H9 (cell line): ENCODE data around the gene AADACL3. TPM values are rescaled to one million over a fixed set of nuclear protein-coding genes. Genes with fewer than 3 reads are reported as not detected.

ENCODE experiments used
- DNase-seq: peaks from one replicate; pipeline ENCODE4 v3.0.0-alpha.2; 2017
- H2AFZ ChIP-seq: one replicate; pipeline ENCODE4 v1.6.1; 2013; ENCODE audit warnings: mild to moderate bottlenecking, low read length, control low read depth, moderate library complexity
- H2AK5ac ChIP-seq: 2 replicates; pipeline ENCODE4 v1.6.1; 2013; ENCODE audit warnings: low read length, control low read depth, mixed read lengths; ENCODE audit not compliant: insufficient read length
- H2BK120ac ChIP-seq: one replicate; pipeline ENCODE4 v1.6.1; 2013; ENCODE audit warnings: low read depth, mild to moderate bottlenecking, low read length, control low read depth, inconsistent platforms; ENCODE audit not compliant: poor library complexity, severe bottlenecking
- H2BK12ac ChIP-seq: 2 replicates; pipeline ENCODE4 v1.6.1; 2013; ENCODE audit warnings: low read length, control low read depth, mixed read lengths, low read depth; ENCODE audit not compliant: insufficient read length
- H2BK15ac ChIP-seq: 2 replicates; pipeline ENCODE4 v1.6.1; 2013; ENCODE audit warnings: low read depth, low read length, control low read depth
- H2BK20ac ChIP-seq: one replicate; pipeline ENCODE4 v1.6.1; 2013; ENCODE audit warnings: low read depth, mild to moderate bottlenecking, low read length, control low read depth, inconsistent platforms; ENCODE audit not compliant: poor library complexity, severe bottlenecking
- H2BK5ac ChIP-seq: 2 replicates; pipeline ENCODE4 v1.6.1; 2013; ENCODE audit warnings: low read length, control low read depth, mixed read lengths; ENCODE audit not compliant: insufficient read length
- H3K14ac ChIP-seq: 2 replicates; pipeline ENCODE4 v1.6.1; 2013; ENCODE audit warnings: low read length, control low read depth; ENCODE audit not compliant: insufficient read depth
- H3K18ac ChIP-seq: 2 replicates; pipeline ENCODE4 v1.6.1; 2013; ENCODE audit warnings: low read depth, mild to moderate bottlenecking, mixed read lengths, low read length, control low read depth; ENCODE audit not compliant: insufficient read length
- H3K23ac ChIP-seq: 2 replicates; pipeline ENCODE4 v1.6.1; 2013; ENCODE audit warnings: low read length, control low read depth, mixed read lengths, low read depth; ENCODE audit not compliant: insufficient read length
- H3K23me2 ChIP-seq: 2 replicates; pipeline ENCODE4 v1.6.1; 2013; ENCODE audit warnings: low read depth, mild to moderate bottlenecking, mixed read lengths, low read length, control low read depth; ENCODE audit not compliant: insufficient read length, poor library complexity, severe bottlenecking
- H3K27ac ChIP-seq: 2 replicates; pipeline ENCODE4 v1.5.1; 2013; ENCODE audit warnings: low read length, control low read depth, mixed read lengths, low read depth; ENCODE audit not compliant: insufficient read length
- H3K27me3 ChIP-seq: 2 replicates; pipeline ENCODE4 v1.6.1; 2013; ENCODE audit warnings: low read length, control low read depth, inconsistent platforms; ENCODE audit not compliant: insufficient read depth
- H3K4ac ChIP-seq: 2 replicates; pipeline ENCODE4 v1.6.1; 2013; ENCODE audit warnings: low read depth, mild to moderate bottlenecking, control low read depth, inconsistent platforms, low read length, moderate library complexity
- H3K4me1 ChIP-seq: 2 replicates; pipeline ENCODE4 v1.6.1; 2013; ENCODE audit warnings: low read length, control low read depth, inconsistent platforms; ENCODE audit not compliant: insufficient read depth
- H3K4me2 ChIP-seq: 2 replicates; pipeline ENCODE4 v1.6.1; 2013; ENCODE audit warnings: low read length, control low read depth, mixed read lengths; ENCODE audit not compliant: insufficient read length, insufficient read depth
- H3K56ac ChIP-seq: 2 replicates; pipeline ENCODE4 v1.6.1; 2013; ENCODE audit warnings: low read depth, mild to moderate bottlenecking, mixed read lengths, low read length, control low read depth; ENCODE audit not compliant: insufficient read length
- H3K79me1 ChIP-seq: 2 replicates; pipeline ENCODE4 v1.6.1; 2013; ENCODE audit warnings: low read depth, mild to moderate bottlenecking, moderate library complexity, low read length, control low read depth, inconsistent platforms; ENCODE audit not compliant: insufficient read depth, poor library complexity, severe bottlenecking
- H3K79me2 ChIP-seq: 2 replicates; pipeline ENCODE4 v1.6.1; 2013; ENCODE audit warnings: low read length, control low read depth, inconsistent platforms; ENCODE audit not compliant: insufficient read depth
- H3K9ac ChIP-seq: 2 replicates; pipeline ENCODE4 v1.6.1; 2013; ENCODE audit warnings: low read length, control low read depth, mixed read lengths; ENCODE audit not compliant: insufficient read length; ENCODE audit errors: extremely low read depth
- H3K9me3 ChIP-seq: one replicate; pipeline ENCODE4 v1.6.1; 2013; ENCODE audit warnings: low read depth, low read length, inconsistent platforms; ENCODE audit not compliant: control insufficient read depth
- H3T11ph ChIP-seq: one replicate; pipeline ENCODE4 v1.6.1; 2013; ENCODE audit warnings: mild to moderate bottlenecking, low read length, control low read depth, inconsistent platforms
- H4K20me1 ChIP-seq: one replicate; pipeline ENCODE4 v1.6.1; 2013; ENCODE audit not compliant: control insufficient read depth, insufficient read length, insufficient read depth
- H4K5ac ChIP-seq: 2 replicates; pipeline ENCODE4 v1.6.1; 2013; ENCODE audit warnings: low read depth, mild to moderate bottlenecking, mixed read lengths, low read length, control low read depth; ENCODE audit not compliant: insufficient read length
- H4K8ac ChIP-seq: replicated peaks from 2 replicates; pipeline ENCODE4 v1.6.1; 2013; ENCODE audit warnings: low read length, control low read depth, mixed read lengths, low read depth; ENCODE audit not compliant: insufficient read length
- H4K91ac ChIP-seq: 2 replicates; pipeline ENCODE4 v1.6.1; 2013; ENCODE audit warnings: low read depth, mild to moderate bottlenecking, moderate library complexity, mixed read lengths, low read length, control low read depth; ENCODE audit not compliant: insufficient read length
- H3K27ac Mint-ChIP-seq, 3 experiments: 2 replicates in 2 of 3; 3 replicates in 1 of 3; pipeline ENCODE4 v1.8.0; 2020 to 2021; ENCODE audit warnings: mixed read lengths in 3 of 3, mild to moderate bottlenecking in 1 of 3, moderate library complexity in 1 of 3
- H3K27me3 Mint-ChIP-seq: 2 replicates; pipeline ENCODE4 v1.8.0; 2021; ENCODE audit warnings: low read depth, mild to moderate bottlenecking, moderate library complexity, mixed read lengths
- H3K36me3 Mint-ChIP-seq, 3 experiments: 2 replicates in 2 of 3; 3 replicates in 1 of 3; pipeline ENCODE4 v1.8.0; 2020 to 2021; ENCODE audit warnings: low read depth in 3 of 3, mixed read lengths in 3 of 3; ENCODE audit not compliant: insufficient read depth in 1 of 3
- H3K4me1 Mint-ChIP-seq, 2 experiments: 2 replicates each; pipeline ENCODE4 v1.8.0; 2020; ENCODE audit warnings: mixed read lengths in 2 of 2
- H3K4me3 Mint-ChIP-seq, 2 experiments: 2 replicates in 1 of 2; 3 replicates in 1 of 2; pipeline ENCODE4 v1.8.0; 2020 to 2021; ENCODE audit warnings: mild to moderate bottlenecking in 2 of 2, mixed read lengths in 2 of 2, moderate library complexity in 1 of 2
- H3K9me3 Mint-ChIP-seq, 2 experiments: 2 replicates in 1 of 2; 3 replicates in 1 of 2; pipeline ENCODE4 v1.8.0; 2020; ENCODE audit warnings: mild to moderate bottlenecking in 2 of 2, mixed read lengths in 2 of 2, moderate library complexity in 1 of 2
- WGBS: extraction: QIAGEN DNeasy Blood & Tissue Kit; methylation state at CpG from one replicate; pipeline ENCODE4 v1.1.7; 2013; ENCODE audit warnings: missing lambda C conversion rate, low lambda C conversion rate, mixed read lengths; ENCODE audit not compliant: insufficient read length; ENCODE audit errors: extremely low coverage; 5-methylcytosine and 5-hydroxymethylcytosine counted together
- total RNA-seq: library from RNA; stranded (reverse); gene quantifications from 2 replicates; pipeline ENCODE4 v1.2.1, GENCODE V29; 2021
- TF ChIP-seq, protein P1 (sequence below): fragments of 200-600 bp; sonication (generic); conservative IDR thresholded peaks from 3 replicates; pipeline ENCODE4 v1.8.0; 2021; ENCODE audit warnings: antibody characterized with exemption, mild to moderate bottlenecking

AADACL3 gene
- total RNA-seq, 1 experiment from 2014 or later: 0.22 TPM

DNA sequence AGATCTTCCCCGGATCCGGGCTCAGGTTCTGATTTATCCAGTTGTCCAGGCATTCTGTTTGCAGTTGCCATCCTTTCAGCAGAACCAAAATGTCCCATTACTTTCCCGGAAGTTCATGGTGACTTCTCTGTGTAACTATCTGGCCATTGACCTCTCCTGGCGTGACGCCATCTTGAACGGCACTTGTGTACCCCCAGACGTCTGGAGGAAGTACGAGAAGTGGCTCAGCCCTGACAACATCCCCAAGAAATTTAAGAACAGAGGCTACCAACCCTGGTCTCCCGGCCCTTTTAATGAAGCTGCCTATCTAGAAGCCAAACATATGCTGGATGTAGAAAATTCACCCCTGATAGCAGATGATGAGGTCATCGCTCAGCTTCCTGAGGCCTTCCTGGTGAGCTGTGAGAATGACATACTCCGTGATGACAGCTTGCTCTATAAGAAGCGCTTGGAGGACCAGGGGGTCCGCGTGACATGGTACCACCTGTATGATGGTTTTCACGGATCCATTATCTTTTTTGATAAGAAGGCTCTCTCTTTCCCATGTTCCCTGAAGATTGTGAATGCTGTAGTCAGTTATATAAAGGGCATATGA is 49.7 kb upstream of the AADACL3 start:
- Histone ChIP-seq H2AFZ (no peak overlapping the region), H3K79me2 (no peaks in the 10 kb centered on the region), H4K5ac (no peak overlapping the region), H3K23me2 (no peaks in the 10 kb centered on the region), H3K27ac (no peak overlapping the region), H2BK20ac (no peak overlapping the region), H2BK5ac (no peak overlapping the region), H4K8ac (no peak overlapping the region), H2BK120ac (no peak overlapping the region), H3K4me2 (no peak overlapping the region), H3K4ac (no peak overlapping the region), H2BK15ac (no peak overlapping the region), H4K91ac (no peak overlapping the region), H3K23ac (no peak overlapping the region), H2BK12ac (no peak overlapping the region), H2AK5ac (no peak overlapping the region), H3T11ph (no peak overlapping the region), H3K56ac (no peak overlapping the region), H3K4me1 (no peaks in the 10 kb centered on the region), H3K27me3 (no peaks in the 10 kb centered on the region), H3K79me1 (no peaks in the 10 kb centered on the region), H3K14ac (no peak overlapping the region), H3K18ac (no peak overlapping the region), H3K9ac (no peak overlapping the region), H4K20me1 (no peaks in the 10 kb centered on the region), H3K9me3 (peaks cover 12% of the 10 kb centered on the region)
- peaks cover 8% of the 10 kb centered on the region for H3K27me3 Mint-ChIP-seq
- no peak for DNase-seq
- peaks cover 3 to 5% of the 10 kb centered on the region in 2 experiments for H3K4me1 Mint-ChIP-seq
- TF ChIP-seq, protein P1, sequence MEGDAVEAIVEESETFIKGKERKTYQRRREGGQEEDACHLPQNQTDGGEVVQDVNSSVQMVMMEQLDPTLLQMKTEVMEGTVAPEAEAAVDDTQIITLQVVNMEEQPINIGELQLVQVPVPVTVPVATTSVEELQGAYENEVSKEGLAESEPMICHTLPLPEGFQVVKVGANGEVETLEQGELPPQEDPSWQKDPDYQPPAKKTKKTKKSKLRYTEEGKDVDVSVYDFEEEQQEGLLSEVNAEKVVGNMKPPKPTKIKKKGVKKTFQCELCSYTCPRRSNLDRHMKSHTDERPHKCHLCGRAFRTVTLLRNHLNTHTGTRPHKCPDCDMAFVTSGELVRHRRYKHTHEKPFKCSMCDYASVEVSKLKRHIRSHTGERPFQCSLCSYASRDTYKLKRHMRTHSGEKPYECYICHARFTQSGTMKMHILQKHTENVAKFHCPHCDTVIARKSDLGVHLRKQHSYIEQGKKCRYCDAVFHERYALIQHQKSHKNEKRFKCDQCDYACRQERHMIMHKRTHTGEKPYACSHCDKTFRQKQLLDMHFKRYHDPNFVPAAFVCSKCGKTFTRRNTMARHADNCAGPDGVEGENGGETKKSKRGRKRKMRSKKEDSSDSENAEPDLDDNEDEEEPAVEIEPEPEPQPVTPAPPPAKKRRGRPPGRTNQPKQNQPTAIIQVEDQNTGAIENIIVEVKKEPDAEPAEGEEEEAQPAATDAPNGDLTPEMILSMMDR: no peak
- peaks cover 1 to 10% (median 6%) of the 10 kb centered on the region in 3 experiments; a peak in 5 of 7 replicates for H3K36me3 Mint-ChIP-seq
- H3K27ac Mint-ChIP-seq: no peak overlapping the region
- WGBS: no CpG with 5 or more reads among the region's 15 CpGs
- peaks cover 6 to 15% of the 10 kb centered on the region in 2 experiments for H3K9me3 Mint-ChIP-seq
- H3K4me3 Mint-ChIP-seq: no peak overlapping the region
